Skeletal muscle tissue (tissue), 4 donors: ENCODE measurements around the gene C2CD2L. TPM values are rescaled to one million over a fixed set of nuclear protein-coding genes. Genes with fewer than 3 reads are reported as not detected.
"Not testable (repeated sequence)": the region's sequence is repeated elsewhere in the genome, so short reads cannot be mapped to it uniquely, and the experiment has no call there.

Experiments used
- H3K27ac ChIP-seq: one replicate; pipeline ENCODE4 v1.7.0; 2013; ENCODE audit warnings: mild to moderate bottlenecking, low read depth, low read length, inconsistent platforms
- H3K27me3 ChIP-seq, 3 donors: one replicate each; pipeline ENCODE4 v1.7.0; 2013; ENCODE audit warnings: low read length in 3 of 3; ENCODE audit not compliant: control insufficient read depth in 3 of 3, insufficient read depth in 3 of 3
- H3K36me3 ChIP-seq, 3 donors: one replicate each; pipeline ENCODE4 v1.7.0; 2013; ENCODE audit warnings: low read length in 3 of 3; ENCODE audit not compliant: control insufficient read depth in 3 of 3, insufficient read depth in 3 of 3
- H3K4me1 ChIP-seq, 3 donors: one replicate each; pipeline ENCODE4 v1.7.0; 2013; ENCODE audit warnings: low read length in 3 of 3, mild to moderate bottlenecking in 3 of 3; ENCODE audit not compliant: control insufficient read depth in 3 of 3, insufficient read depth in 3 of 3
- H3K4me3 ChIP-seq, 3 donors: one replicate each; pipeline ENCODE4 v1.7.0; 2013; ENCODE audit warnings: low read length in 3 of 3
- H3K9ac ChIP-seq, 3 donors: one replicate each; pipeline ENCODE4 v1.7.0; 2013; ENCODE audit warnings: low read length in 3 of 3, mild to moderate bottlenecking in 3 of 3, moderate library complexity in 2 of 3, low read depth in 1 of 3
- H3K9me3 ChIP-seq, 3 donors: one replicate each; pipeline ENCODE4 v1.7.0; 2013; ENCODE audit warnings: low read length in 3 of 3; ENCODE audit not compliant: control insufficient read depth in 3 of 3
- total RNA-seq: library from RNA; depleted of rRNA; stranded (reverse); fragments of >200 nt; gene quantifications from one replicate; pipeline ENCODE4 v1.2.3, GENCODE V29; 2014
- donor health status: Osteomylitis.

The C2CD2L gene
- total RNA-seq, 1 donor from 2014 or later: 2.1 TPM

- H3K9me3 ChIP-seq: no peaks in the 10 kb centered on the region
- H3K9ac ChIP-seq: peak within 1 kb of the TSS; percentile 93 to 97 (median 97)
- peak within 1 kb of the TSS; percentile 91 to 100 (median 98) for H3K4me3 ChIP-seq
These were observed 14.1 kb downstream of the C2CD2L start, which contains the start of gene HINFP for GRCh38 chr11:119121008-119121810. Gene HINFP, plus strand, starts transcription at chr11:119121580. Its CDS starts 5,365 bp downstream, at chr11:119126945.

GRCh38 chr11:119121811-119122124 is 14.6 kb downstream of the C2CD2L start:
- H3K9ac ChIP-seq: peak overlapping the region; percentile 81 to 97 (median 97)
- peaks cover 2 to 17% (median 13%) of the 10 kb centered on the region in 3 donors for H3K36me3 ChIP-seq
- H3K27ac ChIP-seq: peak overlapping the region; percentile 77
- H3K4me1 ChIP-seq: peaks cover 13 to 30% (median 19%) of the 10 kb centered on the region in 3 donors
- no peaks in the 10 kb centered on the region for H3K27me3 ChIP-seq
- H3K9me3 ChIP-seq: no peaks in the 10 kb centered on the region
- peak overlapping the region; percentile 91 to 100 (median 98) for H3K4me3 ChIP-seq

More at GRCh38 chr11:119121008-119121810, 14.1 kb downstream of the C2CD2L start, which contains the start of gene HINFP:
- Histone ChIP-seq H3K27ac (peak within 1 kb of the TSS; percentile 77), H3K36me3 (peaks cover 4 to 19% (median 18%) of the 10 kb centered on the region in 3 donors), H3K27me3 (no peaks in the 10 kb centered on the region), H3K4me1 (peaks cover 13 to 30% (median 19%) of the 10 kb centered on the region in 3 donors)

- no peaks in the 10 kb centered on the region for H3K9me3 ChIP-seq
- H3K9ac ChIP-seq: no peak overlapping the region
- H3K27ac ChIP-seq: no peak overlapping the region
- H3K27me3 ChIP-seq: no peaks in the 10 kb centered on the region
- H3K4me3 ChIP-seq: no peak overlapping the region
- peaks cover 10 to 26% (median 14%) of the 10 kb centered on the region in 3 donors for H3K4me1 ChIP-seq
- H3K36me3 ChIP-seq: peaks cover 5 to 35% (median 24%) of the 10 kb centered on the region in 3 donors
These were observed 18.7 kb downstream of the C2CD2L start for GRCh38 chr11:119125821-119126220.

GRCh38 chr11:119126675-119127268 is 19.6 kb downstream of the C2CD2L start:
- H3K4me3 ChIP-seq: no peak overlapping the region
- H3K4me1 ChIP-seq: peaks cover 9 to 19% (median 12%) of the 10 kb centered on the region in 3 donors
- no peak overlapping the region for H3K9ac ChIP-seq
- no peaks in the 10 kb centered on the region for H3K9me3 ChIP-seq
- H3K27me3 ChIP-seq: no peaks in the 10 kb centered on the region
- peak overlapping the region; percentile 17 for H3K27ac ChIP-seq
- H3K36me3 ChIP-seq: peaks cover 12 to 43% (median 33%) of the 10 kb centered on the region in 3 donors

GRCh38 chr11:119130662-119131061 is 23.5 kb downstream of the C2CD2L start:
- peaks cover 34 to 58% (median 47%) of the 10 kb centered on the region in 3 donors for H3K36me3 ChIP-seq

GRCh38 chr11:119134389-119134978 is 27.3 kb downstream of the C2CD2L start:
- Histone ChIP-seq H3K4me3 (no peak overlapping the region), H3K9ac (no peak overlapping the region), H3K36me3 (peaks cover 34 to 48% (median 45%) of the 10 kb centered on the region in 3 donors)

More at GRCh38 chr11:119130662-119131061, 23.5 kb downstream of the C2CD2L start:
- no peak overlapping the region for H3K27ac ChIP-seq
- no peaks in the 10 kb centered on the region for H3K9me3 ChIP-seq
- H3K4me1 ChIP-seq: peaks cover 0 to 3% (median 2%) of the 10 kb centered on the region in 3 donors
- no peaks in the 10 kb centered on the region for H3K27me3 ChIP-seq
- no peak overlapping the region for H3K9ac ChIP-seq
- no peak overlapping the region for H3K4me3 ChIP-seq

GRCh38 chr11:119139276-119139675 is 32.1 kb downstream of the C2CD2L start:
- not testable (repeated sequence) for H3K9ac ChIP-seq, H3K27me3 ChIP-seq

More at GRCh38 chr11:119134389-119134978, 27.3 kb downstream of the C2CD2L start:
- H3K9me3 ChIP-seq: no peaks in the 10 kb centered on the region
- H3K27ac ChIP-seq: no peak overlapping the region
- no peaks in the 10 kb centered on the region for H3K4me1 ChIP-seq
- H3K27me3 ChIP-seq: peaks cover 0 to 3% (median 0%) of the 10 kb centered on the region in 3 donors

GRCh38 chr11:119144825-119145486 is 37.8 kb downstream of the C2CD2L start:
- peaks cover 8 to 19% (median 18%) of the 10 kb centered on the region in 3 donors for H3K27me3 ChIP-seq
- H3K4me1 ChIP-seq: peaks cover 8 to 19% (median 12%) of the 10 kb centered on the region in 3 donors
- no peaks in the 10 kb centered on the region for H3K9me3 ChIP-seq
- no peak overlapping the region for H3K27ac ChIP-seq
- H3K36me3 ChIP-seq: no peaks in the 10 kb centered on the region
- no peak overlapping the region for H3K4me3 ChIP-seq
- no peak overlapping the region for H3K9ac ChIP-seq

More at GRCh38 chr11:119139276-119139675, 32.1 kb downstream of the C2CD2L start:
- H3K4me1 ChIP-seq, H3K27ac ChIP-seq, H3K36me3 ChIP-seq, H3K4me3 ChIP-seq, H3K9me3 ChIP-seq: not testable (repeated sequence)

- Histone ChIP-seq H3K9ac (no peak overlapping the region), H3K4me1 (peaks cover 8 to 20% (median 12%) of the 10 kb centered on the region in 3 donors), H3K27ac (no peak overlapping the region), H3K27me3 (peaks cover 8 to 24% (median 23%) of the 10 kb centered on the region in 3 donors), H3K9me3 (no peaks in the 10 kb centered on the region), H3K4me3 (no peak overlapping the region), H3K36me3 (no peaks in the 10 kb centered on the region)
These were observed 38.4 kb downstream of the C2CD2L start for GRCh38 chr11:119145551-119145950.
